Measurements from ENCODE around the gene SEC16B.

SEC16B gene

DNA sequence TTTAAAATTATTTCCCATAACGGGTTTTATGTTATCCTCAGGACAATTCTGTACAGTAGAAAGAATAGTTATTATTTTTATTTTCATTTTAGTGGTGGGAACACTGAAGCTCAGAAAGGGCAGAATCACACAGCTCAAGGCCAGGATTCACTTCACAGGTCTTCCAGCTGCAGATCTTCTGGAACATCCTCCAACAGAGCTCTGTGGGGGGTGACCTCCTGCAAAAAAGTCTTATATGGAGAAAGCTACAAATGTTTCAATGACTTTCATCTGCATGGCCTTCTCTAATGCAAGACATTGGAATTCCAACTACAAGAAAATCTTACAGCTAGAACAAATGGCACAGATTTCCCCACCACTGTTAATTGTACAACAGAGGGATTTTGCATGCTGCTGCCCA is 64.2 kb downstream of the SEC16B start:
- Histone ChIP-seq H3K9me3 (replicated peaks in 1 of 11) (no peaks in the 10 kb centered on the region), H4K20me1 (no peaks in the 10 kb centered on the region), H3K27ac (no peak overlapping the region), H3K9ac (no peak overlapping the region), H3K27me3 (no peaks in the 10 kb centered on the region), H3K4me1 (no peaks in the 10 kb centered on the region), H3K36me3 (no peaks in the 10 kb centered on the region), H3K4me3 (no peak overlapping the region), H3K4me2 (no peak overlapping the region)
- TF ChIP-seq Cebpa-rat (IDR thresholded peaks at IDR 0.05) = no peak

DNA sequence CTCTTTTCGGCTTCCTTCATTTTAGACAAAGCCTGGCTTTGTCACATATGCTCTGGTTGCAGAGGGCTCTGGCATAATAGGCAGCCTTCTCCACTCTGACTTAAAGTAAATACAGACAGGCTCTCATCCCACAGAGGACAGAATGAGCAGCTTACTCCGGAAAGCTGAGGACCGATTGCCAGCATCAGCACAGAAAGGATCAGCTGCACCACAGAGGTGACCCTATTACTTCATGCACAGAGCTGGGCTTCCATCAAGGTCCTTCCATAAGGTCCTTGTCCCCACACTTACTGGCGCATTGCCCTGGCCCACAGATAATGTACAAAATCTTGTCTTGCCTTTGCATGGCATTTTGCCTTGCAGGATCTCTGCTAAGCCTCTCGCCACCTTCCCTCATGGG is 67.6 kb downstream of the SEC16B start:
- no peaks in the 10 kb centered on the region for H3K36me3 ChIP-seq
- no peak overlapping the region for H3K9ac ChIP-seq
- no peaks in the 10 kb centered on the region for H3K9me3 ChIP-seq (replicated peaks in 1 of 11)
- H4K20me1 ChIP-seq = no peaks in the 10 kb centered on the region
- no peak for TF ChIP-seq Cebpa-rat (IDR thresholded peaks at IDR 0.05)
- H3K4me3 ChIP-seq = no peak overlapping the region
- H3K4me1 ChIP-seq = no peaks in the 10 kb centered on the region
- no peaks in the 10 kb centered on the region for H3K27me3 ChIP-seq
- H3K27ac ChIP-seq = no peak overlapping the region
- no peak overlapping the region for H3K4me2 ChIP-seq

DNA sequence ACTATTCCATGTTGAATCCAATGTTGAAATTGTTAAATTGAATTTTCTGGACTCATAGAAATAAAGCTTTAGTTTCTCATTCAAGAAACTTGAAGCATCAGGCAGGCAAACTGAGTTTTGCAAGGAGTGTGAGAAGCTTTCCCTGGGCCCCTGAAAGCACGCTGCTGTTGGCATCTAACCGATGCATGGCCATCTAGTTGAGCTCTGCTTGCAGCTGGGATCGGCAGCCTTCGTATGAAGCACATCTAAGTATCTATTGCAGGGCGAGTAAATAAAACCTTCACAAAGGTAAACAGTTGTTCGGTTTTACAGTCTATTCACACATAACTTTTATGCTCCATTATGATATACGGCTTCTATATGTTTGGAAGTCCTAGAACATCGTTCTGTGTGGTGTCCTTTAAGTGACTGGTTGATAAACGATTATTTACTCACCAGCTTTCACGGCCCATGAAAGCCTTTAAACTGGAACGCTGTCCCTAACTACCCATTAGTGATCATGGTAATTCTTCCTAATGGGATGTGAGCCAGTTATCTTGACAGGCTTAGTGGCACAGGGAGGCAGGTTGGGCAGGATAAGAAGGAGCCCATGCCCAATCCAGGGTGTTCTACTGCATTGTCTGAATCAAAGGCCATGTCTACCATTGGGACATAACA is 71.7 kb downstream of the SEC16B start:
- no peaks in the 10 kb centered on the region for H3K36me3 ChIP-seq
- no peak overlapping the region for H3K4me3 ChIP-seq
- peaks cover 0 to 4% (median under 1%) of the 10 kb centered on the region in 11 experiments; a peak in 4 of 22 replicates for H3K9me3 ChIP-seq (replicated peaks in 1 of 11)
- no peak for TF ChIP-seq Cebpa-rat (IDR thresholded peaks at IDR 0.05)
- H4K20me1 ChIP-seq = no peaks in the 10 kb centered on the region
- H3K4me1 ChIP-seq = no peaks in the 10 kb centered on the region
- no peak overlapping the region for H3K27ac ChIP-seq
- H3K9ac ChIP-seq = no peak overlapping the region
- H3K4me2 ChIP-seq = no peak overlapping the region
- H3K27me3 ChIP-seq = no peaks in the 10 kb centered on the region

- Histone ChIP-seq H3K9me3 (replicated peaks in 1 of 11) (peaks cover under 1 to 10% (median 8%) of the 10 kb centered on the region in 11 experiments; a peak in 19 of 22 replicates), H4K20me1 (no peaks in the 10 kb centered on the region), H3K9ac (no peak overlapping the region), H3K27me3 (no peaks in the 10 kb centered on the region), H3K4me3 (no peak overlapping the region), H3K4me2 (no peak overlapping the region), H3K4me1 (no peaks in the 10 kb centered on the region), H3K27ac (no peak overlapping the region), H3K36me3 (no peaks in the 10 kb centered on the region)
- no peak for TF ChIP-seq Cebpa-rat (IDR thresholded peaks at IDR 0.05)
These were observed 72.4 kb downstream of the SEC16B start for GRCh38 chr1:177897281-177897997.
